HCT116 (cell line): ENCODE data around the gene LOXL1. TPM values are rescaled to one million over a fixed set of nuclear protein-coding genes. Genes with fewer than 3 reads are reported as not detected.

ENCODE experiments used
- ATAC-seq: fragments of 200-7000 bp; cut with Tn5 transposase; 2 replicates; pipeline ENCODE4 v1.9.1; 2020; ENCODE audit warnings: mild to moderate bottlenecking, moderate library complexity
- BruUV-seq: library from RNA; stranded (reverse); fragments of 400-500 nt; replicated peaks from 2 replicates; lab custom pipeline; 2021; lab: Mats Ljungman, UMichigan
- CTCF ChIA-PET: fragments of 300-600 bp; sonication (Branson Sonifier 250); formaldehyde crosslinking; loops from one replicate; lab custom pipeline; 2021; ENCODE audit warnings: antibody characterized with exemption; lab: Charles Lee
- POLR2A ChIA-PET: fragments of 300-600, 350-600 bp; sonication (Branson Sonifier 250); formaldehyde crosslinking; loops from one replicate; lab custom pipeline; 2021; ENCODE audit warnings: antibody characterized with exemption; lab: Charles Lee
- RAD21 ChIA-PET, 2 experiments: fragments of 300-600 bp; sonication (Branson Sonifier 250); formaldehyde crosslinking; loops; one replicate each; lab custom pipeline; 2023; ENCODE audit warnings: low total read pairs in 2 of 2; ENCODE audit not compliant: uncharacterized antibody in 2 of 2, unreplicated experiment in 2 of 2, low non-redundant PET in 1 of 2; lab: Charles Lee
- DNase-seq: peaks from one replicate; pipeline ENCODE4 v3.0.0-alpha.2; 2010; ENCODE audit warnings: low read depth, low spot score
- H2AFZ ChIP-seq: fragments of 200-600 bp; shearing (Covaris generic), sonication (generic); 2 replicates; pipeline ENCODE4 v1.6.1; 2017; ENCODE audit warnings: low read depth, mixed run types, mixed read lengths, antibody characterized with exemption, low read length; ENCODE audit not compliant: poor library complexity, severe bottlenecking
- H3K27ac ChIP-seq: 2 replicates; pipeline ENCODE4 v1.5.1; 2012; ENCODE audit warnings: low read depth, low read length
- H3K27me3 ChIP-seq: fragments of 200-600 bp; sonication (generic); 2 replicates; pipeline ENCODE4 v1.6.1; 2016; ENCODE audit warnings: mixed run types, low read length, mixed read lengths; ENCODE audit not compliant: insufficient read depth
- H3K36me3 ChIP-seq, 2 experiments: fragments of 200-500 bp in 1 of 2; fragments of 200-600 bp in 1 of 2; sonication (Bioruptor generic) in 1 of 2; sonication (generic) in 1 of 2; 2 replicates each; pipeline versions ENCODE4 v1.5.1 to v1.6.1; 2014 to 2016; ENCODE audit warnings: low read length in 2 of 2, inconsistent platforms in 1 of 2, mixed read lengths in 1 of 2, mixed run types in 1 of 2; ENCODE audit not compliant: insufficient read depth in 2 of 2, control insufficient read depth in 1 of 2
- H3K4me1 ChIP-seq, 2 experiments: fragments of 200-600 bp in 1 of 2; sonication (generic) in 1 of 2; 2 replicates each; pipeline versions ENCODE4 v1.5.1 to v1.6.1; 2012 to 2017; ENCODE audit warnings: low read length in 2 of 2, inconsistent platforms in 1 of 2, mild to moderate bottlenecking in 1 of 2, mixed read lengths in 1 of 2, mixed run types in 1 of 2, moderate library complexity in 1 of 2; ENCODE audit not compliant: insufficient read depth in 2 of 2, control insufficient read depth in 1 of 2
- H3K4me2 ChIP-seq: fragments of 200-600 bp; sonication (generic); 2 replicates; pipeline ENCODE4 v1.6.1; 2017; ENCODE audit warnings: mixed run types, low read length, mixed read lengths
- H3K4me3 ChIP-seq, 2 experiments: fragments of 200-600 bp in 1 of 2; sonication (generic) in 1 of 2; replicated peaks in 1 of 2; 2 replicates each; pipeline ENCODE4 v1.5.1; 2011 to 2016; ENCODE audit warnings: low read length in 2 of 2, control low read depth in 1 of 2, low read depth in 1 of 2, mild to moderate bottlenecking in 1 of 2, mixed read lengths in 1 of 2, mixed run types in 1 of 2
- H3K79me2 ChIP-seq: fragments of 200-600 bp; sonication (generic); 2 replicates; pipeline ENCODE4 v1.6.1; 2017; ENCODE audit warnings: mild to moderate bottlenecking, mixed run types, low read length, moderate library complexity, mixed read lengths; ENCODE audit not compliant: insufficient read depth
- H3K9ac ChIP-seq: fragments of 200-600 bp; sonication (generic); 2 replicates; pipeline ENCODE4 v1.6.1; 2016; ENCODE audit warnings: low read length, mixed read lengths
- H3K9me2 ChIP-seq: fragments of 200-600 bp; sonication (generic), shearing (Covaris generic); 2 replicates; pipeline ENCODE4 v1.6.1; 2017; ENCODE audit warnings: mixed run types, mild to moderate bottlenecking, moderate library complexity; ENCODE audit not compliant: insufficient read depth
- H3K9me3 ChIP-seq, 2 experiments: fragments of 200-500 bp in 1 of 2; fragments of 200-600 bp in 1 of 2; sonication (Bioruptor generic) in 1 of 2; sonication (generic) in 1 of 2; 2 replicates each; pipeline ENCODE4 v1.6.1; 2014 to 2017; ENCODE audit warnings: low read length in 2 of 2, mixed read lengths in 2 of 2, inconsistent platforms in 1 of 2, low read depth in 1 of 2, mild to moderate bottlenecking in 1 of 2, mixed run types in 1 of 2, moderate library complexity in 1 of 2; ENCODE audit not compliant: control insufficient read depth in 1 of 2, insufficient read depth in 1 of 2
- H4K20me1 ChIP-seq: fragments of 200-600 bp; sonication (generic), shearing (Covaris generic); 2 replicates; pipeline ENCODE4 v1.6.1; 2017; ENCODE audit warnings: mixed run types, mild to moderate bottlenecking, moderate library complexity; ENCODE audit not compliant: insufficient read depth
- ATF3 ChIP-seq: IDR thresholded peaks from 2 replicates; pipeline ENCODE4 v1.6.1; 2012
- CEBPB ChIP-seq: IDR thresholded peaks from 2 replicates; pipeline ENCODE4 v1.6.1; 2012; ENCODE audit warnings: low read depth
- CTCF ChIP-seq, 3 experiments: fragments of 200-600 bp in 1 of 3; sonication (generic) in 1 of 3; IDR thresholded peaks in 2 of 3; conservative IDR thresholded peaks in 1 of 3; 2 replicates each; pipeline ENCODE4 v1.5.1; 2012 to 2017; ENCODE audit warnings: low read depth in 2 of 3, low read length in 2 of 3, antibody characterized with exemption in 1 of 3, borderline replicate concordance in 1 of 3, control low read depth in 1 of 3, mild to moderate bottlenecking in 1 of 3, mixed read lengths in 1 of 3, mixed run types in 1 of 3, moderate library complexity in 1 of 3; ENCODE audit not compliant: insufficient read depth in 1 of 3
- EGR1 ChIP-seq: IDR thresholded peaks from 2 replicates; pipeline ENCODE4 v1.6.1; 2012; ENCODE audit warnings: low read depth
- FOSL1 ChIP-seq: IDR thresholded peaks from 2 replicates; pipeline ENCODE4 v1.6.1; 2012; ENCODE audit warnings: low read depth
- JUND ChIP-seq: IDR thresholded peaks from 2 replicates; pipeline ENCODE4 v1.6.1; 2012
- MAX ChIP-seq: IDR thresholded peaks from 2 replicates; pipeline ENCODE4 v1.6.1; 2012
- POLR2A ChIP-seq: IDR thresholded peaks from 2 replicates; pipeline ENCODE4 v1.7.0; 2011; ENCODE audit warnings: borderline replicate concordance; ENCODE audit not compliant: insufficient read depth, insufficient read length; ENCODE audit errors: extremely low read depth
- POLR2AphosphoS5 ChIP-seq: IDR thresholded peaks from 2 replicates; pipeline ENCODE4 v1.6.1; 2011; ENCODE audit warnings: mild to moderate bottlenecking, low read depth, low read length, moderate library complexity
- RAD21 ChIP-seq: IDR thresholded peaks from 2 replicates; pipeline ENCODE4 v1.6.1; 2012; ENCODE audit warnings: low read depth, mild to moderate bottlenecking
- REST ChIP-seq: IDR thresholded peaks from 2 replicates; pipeline ENCODE4 v1.6.1; 2012; ENCODE audit warnings: low read depth
- SIN3A ChIP-seq: IDR thresholded peaks from 2 replicates; pipeline ENCODE4 v1.6.1; 2012; ENCODE audit warnings: low read depth
- SP1 ChIP-seq: IDR thresholded peaks from 2 replicates; pipeline ENCODE4 v1.6.1; 2012; ENCODE audit warnings: low read depth
- SRF ChIP-seq: IDR thresholded peaks from 2 replicates; pipeline ENCODE4 v1.6.1; 2012; ENCODE audit warnings: low read depth
- TCF7L2 ChIP-seq: IDR thresholded peaks from 2 replicates; pipeline ENCODE4 v1.7.0; 2011; ENCODE audit warnings: borderline replicate concordance, inconsistent platforms; ENCODE audit not compliant: insufficient read depth, insufficient read length; ENCODE audit errors: extremely low read depth
- YY1 ChIP-seq: IDR thresholded peaks from 2 replicates; pipeline ENCODE4 v1.6.1; 2011; ENCODE audit warnings: low read length, low read depth, moderate library complexity, mild to moderate bottlenecking; ENCODE audit not compliant: insufficient replicate concordance; ENCODE audit errors: extremely low read depth
- ZBTB33 ChIP-seq: IDR thresholded peaks from 2 replicates; pipeline ENCODE4 v1.6.1; 2011; ENCODE audit warnings: mild to moderate bottlenecking, low read length, moderate library complexity; ENCODE audit not compliant: insufficient replicate concordance; ENCODE audit errors: extremely low read depth
- ZFX ChIP-seq: fragments of 450-650 bp; IDR thresholded peaks from 2 replicates; pipeline ENCODE4 v1.6.1; 2017
- ZNF274 ChIP-seq: fragments of 200-500 bp; sonication (Bioruptor generic); IDR thresholded peaks from 2 replicates; pipeline ENCODE4 v1.6.1; 2014; ENCODE audit warnings: mild to moderate bottlenecking, low read depth, low read length, inconsistent platforms
- intact Hi-C: fragments of 100-400 bp; cut with micrococcal nuclease; formaldehyde crosslinking; loops from 2 replicates; pipeline ENCODE4 v1.10.0; 2022
- total RNA-seq: library from RNA; stranded (reverse); gene quantifications from one replicate; pipeline ENCODE4 v1.2.1, GENCODE V29; 2021; ENCODE audit not compliant: unreplicated experiment

Gene LOXL1
- total RNA-seq, 1 experiment from 2014 or later = 14.9 TPM

GRCh38 chr15:73950479-73950830, 24.2 kb downstream of the LOXL1 start:
- Histone ChIP-seq H3K9me3 (no peaks in the 10 kb centered on the region), H3K79me2 (no peaks in the 10 kb centered on the region), H3K36me3 (no peaks in the 10 kb centered on the region), H4K20me1 (no peaks in the 10 kb centered on the region), H3K9ac (no peak overlapping the region), H3K4me3 (no peak overlapping the region), H2AFZ (no peak overlapping the region), H3K27ac (no peak overlapping the region), H3K4me1 (peaks cover 0 to 10% of the 10 kb centered on the region in 2 experiments; a peak in 1 of 4 replicates), H3K9me2 (no peaks in the 10 kb centered on the region), H3K27me3 (no peaks in the 10 kb centered on the region), H3K4me2 (no peak overlapping the region)
- ChIA-PET POLR2A (interaction anchor here (1.0 kb wide), 1 partner anchor 21 kb away, joined by 3 read pairs; no protein-coding TSS in a partner anchor), CTCF (interaction anchor here (0.6 to 2.4 kb wide), 16 partner anchors 10 to 370 kb away, joined by 3 to 23 read pairs (median 7); partner anchors contain the start of gene LOXL1), RAD21 (interaction anchor here in 1 of 2 experiments (0.5 to 0.8 kb wide), 2 partner anchors 15 to 359 kb away, joined by 3 read pairs; no protein-coding TSS in a partner anchor)
- intact Hi-C loops = no loop called here
- DNase-seq = no peak
- no peak for ATAC-seq
- no TSS peak for BruUV-seq
- TF ChIP-seq SIN3A (no peak), ZFX (no peak), JUND (no peak), SRF (no peak), CTCF (IDR thresholded peaks at IDR 0.05 in 2 of 3, conservative IDR thresholded peaks at IDR 0.05 in 1 of 3; ENCODE audit: borderline replicate concordance in 1 of 3, insufficient read depth in 1 of 3, low read depth in 2 of 3, low read length in 2 of 3) (no peak), SP1 (no peak), YY1 (no peak), RAD21 (no peak), REST (no peak), EGR1 (no peak), ATF3 (no peak), POLR2AphosphoS5 (no peak), POLR2A (no peak), CEBPB (no peak), ZNF274 (no peak), MAX (no peak), ZBTB33 (no peak), FOSL1 (no peak), TCF7L2 (no peak)
